Right ventricle myocardium superior (tissue), 1 donor: ENCODE measurements around the gene ARF1. TPM values are rescaled to one million over a fixed set of nuclear protein-coding genes. Genes with fewer than 3 reads are reported as not detected.
A peak's percentile ranks its signal among the peaks of the same experiment; 100 is the strongest.

Experiments used
- ATAC-seq: fragments of 200-7000 bp; cut with Tn5 transposase; one replicate; pipeline ENCODE4 v1.9.1; 2020; ENCODE audit warnings: mild to moderate bottlenecking; ENCODE audit not compliant: poor library complexity
- DNase-seq: peaks from one replicate; pipeline ENCODE4 v3.0.0-alpha.2; 2020
- intact Hi-C: fragments of 100-400 bp; cut with DNase I; formaldehyde crosslinking; loops from one replicate; pipeline ENCODE4 v1.11.2; 2022
- total RNA-seq: library from RNA; stranded (reverse); fragmentation: NEBNext Ultra II Directional; extraction: Animal tissue kit (Norgen Biotek cat#: 25700); gene quantifications from one replicate; pipeline ENCODE4 v1.2.1, GENCODE V29; 2021
- donor health status: DM: no; HTN: yes; CAD: no; lungs with severe emphysema.

Gene ARF1
- total RNA-seq, 1 donor from 2014 or later = 251 TPM

GRCh38 chr1:228095161-228095560 lies 12.7 kb downstream of the ARF1 start:
- ATAC-seq = no peak
- intact Hi-C loops = no loop called here
- peak; percentile 17 for DNase-seq

GRCh38 chr1:228095938-228096337 lies 13.4 kb downstream of the ARF1 start:
- DNase-seq (peak; percentile 31), ATAC-seq (no peak)
- intact Hi-C loops = no loop called here

GRCh38 chr1:228096416-228097332 lies 14.2 kb downstream of the ARF1 start:
- ATAC-seq (no peak), DNase-seq (peak; percentile 40)
- intact Hi-C loops = no loop called here

- no peak for ATAC-seq
- intact Hi-C loops = no loop called here
- DNase-seq = peak; percentile 38
These were observed 15.0 kb downstream of the ARF1 start for GRCh38 chr1:228097333-228098081.

GRCh38 chr1:228098323-228098931 lies 15.9 kb downstream of the ARF1 start:
- DNase-seq (peak; percentile 35), ATAC-seq (no peak)
- intact Hi-C loops = no loop called here

GRCh38 chr1:228099331-228099732 lies 16.8 kb downstream of the ARF1 start:
- DNase-seq (peak; percentile 31), ATAC-seq (no peak)
- intact Hi-C loops = no loop called here

- DNase-seq (peak; percentile 42), ATAC-seq (no peak)
- intact Hi-C loops = no loop called here
These were observed 18.5 kb downstream of the ARF1 start for GRCh38 chr1:228100822-228101613.

GRCh38 chr1:228101614-228101993 lies 19.1 kb downstream of the ARF1 start:
- ATAC-seq = no peak
- intact Hi-C loops = no loop called here
- DNase-seq = no peak

GRCh38 chr1:228101994-228102790 lies 19.7 kb downstream of the ARF1 start:
- ATAC-seq (no peak), DNase-seq (peak; percentile 55)
- intact Hi-C loops = no loop called here

- DNase-seq (peak; percentile 97), ATAC-seq (peak; percentile 91)
- intact Hi-C loops = no loop called here
These were observed 20.5 kb downstream of the ARF1 start, which contains the start of gene C1orf35 for GRCh38 chr1:228102791-228103620. C1orf35 (minus strand) TSS chr1:228103325; CDS start chr1:228103227, 98 bp downstream.

GRCh38 chr1:228104526-228105269 lies 22.2 kb downstream of the ARF1 start:
- ATAC-seq (no peak), DNase-seq (no peak)
- intact Hi-C loops = no loop called here

GRCh38 chr1:228105270-228105995 lies 22.9 kb downstream of the ARF1 start:
- intact Hi-C loops = no loop called here
- no peak for DNase-seq
- ATAC-seq = no peak

GRCh38 chr1:228105996-228106799 lies 23.7 kb downstream of the ARF1 start:
- ATAC-seq = no peak
- DNase-seq = no peak
- intact Hi-C loops = no loop called here

GRCh38 chr1:228106800-228107054 lies 24.2 kb downstream of the ARF1 start:
- intact Hi-C loops = no loop called here
- no peak for DNase-seq
- no peak for ATAC-seq

GRCh38 chr1:228107636-228108035 lies 25.1 kb downstream of the ARF1 start:
- intact Hi-C loops = no loop called here
- ATAC-seq = no peak
- DNase-seq = no peak
